ENCODE data around the gene NR6A1. TPM values are rescaled to one million over a fixed set of nuclear protein-coding genes. Genes with fewer than 3 reads are reported as not detected.

Gene NR6A1
- total RNA-seq, 1 donor from 2014 or later, result 0.56 TPM

GRCh38 chr9:124531115-124531514 lies 240.0 kb downstream of the NR6A1 start:
- Mint-ChIP-seq H3K4me1 (ENCODE audit: unreplicated experiment) (no peaks in the 10 kb centered on the region), H3K27me3 (ENCODE audit: unreplicated experiment) (no peaks in the 10 kb centered on the region), H3K27ac (ENCODE audit: unreplicated experiment) (no peak overlapping the region), H3K36me3 (ENCODE audit: unreplicated experiment) (no peaks in the 10 kb centered on the region), H3K9me3 (ENCODE audit: unreplicated experiment) (no peaks in the 10 kb centered on the region), H3K4me3 (ENCODE audit: unreplicated experiment) (no peak overlapping the region)
- no peak for DNase-seq (ENCODE audit: extremely low spot score, unreplicated experiment)
- TF ChIP-seq CTCF (IDR thresholded peaks at IDR 0.05), result no peak

- no peak for DNase-seq (ENCODE audit: extremely low spot score, unreplicated experiment)
- no peaks in the 10 kb centered on the region for H3K27me3 Mint-ChIP-seq (ENCODE audit: unreplicated experiment)
- no peaks in the 10 kb centered on the region for H3K4me1 Mint-ChIP-seq (ENCODE audit: unreplicated experiment)
- no peaks in the 10 kb centered on the region for H3K36me3 Mint-ChIP-seq (ENCODE audit: unreplicated experiment)
- TF ChIP-seq CTCF (IDR thresholded peaks at IDR 0.05), result no peak
- H3K4me3 Mint-ChIP-seq (ENCODE audit: unreplicated experiment), result no peak overlapping the region
- no peaks in the 10 kb centered on the region for H3K9me3 Mint-ChIP-seq (ENCODE audit: unreplicated experiment)
- H3K27ac Mint-ChIP-seq (ENCODE audit: unreplicated experiment), result no peak overlapping the region
Measured at GRCh38 chr9:124530246-124530645, 240.9 kb downstream of the NR6A1 start.

- H3K27me3 Mint-ChIP-seq (ENCODE audit: unreplicated experiment), result no peaks in the 10 kb centered on the region
- no peak overlapping the region for H3K27ac Mint-ChIP-seq (ENCODE audit: unreplicated experiment)
- no peaks in the 10 kb centered on the region for H3K36me3 Mint-ChIP-seq (ENCODE audit: unreplicated experiment)
- no peaks in the 10 kb centered on the region for H3K4me1 Mint-ChIP-seq (ENCODE audit: unreplicated experiment)
- TF ChIP-seq CTCF (IDR thresholded peaks at IDR 0.05), result no peak
- no peaks in the 10 kb centered on the region for H3K9me3 Mint-ChIP-seq (ENCODE audit: unreplicated experiment)
- DNase-seq (ENCODE audit: extremely low spot score, unreplicated experiment), result no peak
- H3K4me3 Mint-ChIP-seq (ENCODE audit: unreplicated experiment), result no peak overlapping the region
Measured at GRCh38 chr9:124527781-124528180, 243.3 kb downstream of the NR6A1 start.

GRCh38 chr9:124526174-124526573 lies 244.9 kb downstream of the NR6A1 start:
- no peaks in the 10 kb centered on the region for H3K27me3 Mint-ChIP-seq (ENCODE audit: unreplicated experiment)
- no peak for DNase-seq (ENCODE audit: extremely low spot score, unreplicated experiment)
- no peak overlapping the region for H3K27ac Mint-ChIP-seq (ENCODE audit: unreplicated experiment)
- no peaks in the 10 kb centered on the region for H3K36me3 Mint-ChIP-seq (ENCODE audit: unreplicated experiment)
- no peaks in the 10 kb centered on the region for H3K4me1 Mint-ChIP-seq (ENCODE audit: unreplicated experiment)
- TF ChIP-seq CTCF (IDR thresholded peaks at IDR 0.05), result no peak
- H3K9me3 Mint-ChIP-seq (ENCODE audit: unreplicated experiment), result no peaks in the 10 kb centered on the region
- H3K4me3 Mint-ChIP-seq (ENCODE audit: unreplicated experiment), result no peak overlapping the region

GRCh38 chr9:124522121-124523098 lies 248.7 kb downstream of the NR6A1 start:
- no peaks in the 10 kb centered on the region for H3K9me3 Mint-ChIP-seq (ENCODE audit: unreplicated experiment)
- H3K4me3 Mint-ChIP-seq (ENCODE audit: unreplicated experiment), result no peak overlapping the region
- H3K27me3 Mint-ChIP-seq (ENCODE audit: unreplicated experiment), result peaks cover 10% of the 10 kb centered on the region
- H3K4me1 Mint-ChIP-seq (ENCODE audit: unreplicated experiment), result no peaks in the 10 kb centered on the region
- H3K27ac Mint-ChIP-seq (ENCODE audit: unreplicated experiment), result no peak overlapping the region
- TF ChIP-seq CTCF (IDR thresholded peaks at IDR 0.05), result no peak
- no peak for DNase-seq (ENCODE audit: extremely low spot score, unreplicated experiment)
- no peaks in the 10 kb centered on the region for H3K36me3 Mint-ChIP-seq (ENCODE audit: unreplicated experiment)
